Kidney (tissue), 14 donors: ENCODE results near the gene FPR1. TPM values are rescaled to one million over a fixed set of nuclear protein-coding genes. Genes with fewer than 3 reads are reported as not detected.

Experiments
- DNase-seq, 5 donors: peaks; one replicate each; pipeline ENCODE4 v3.0.0-alpha.2; 2013 to 2020
- FAIRE-seq: peaks from 2 replicates; lab custom pipeline; 2012; peaks lifted over from hg19 to GRCh38; lab: Jason Lieb, UNC
- H3K27ac ChIP-seq, 2 donors: one replicate each; pipeline ENCODE4 v1.7.0; 2013; ENCODE audit warnings: low read depth in 2 of 2, low read length in 2 of 2, inconsistent platforms in 1 of 2
- H3K27me3 ChIP-seq: one replicate; pipeline ENCODE4 v1.7.1; 2013; ENCODE audit warnings: low read length, inconsistent platforms; ENCODE audit not compliant: control insufficient read depth, insufficient read depth
- H3K36me3 ChIP-seq, 3 donors: one replicate each; pipeline versions ENCODE4 v1.7.0 to v1.7.1; 2013; ENCODE audit warnings: low read length in 3 of 3, control low read depth in 1 of 3, inconsistent platforms in 1 of 3; ENCODE audit not compliant: insufficient read depth in 3 of 3, control insufficient read depth in 2 of 3
- H3K4me1 ChIP-seq, 3 donors: one replicate each; pipeline versions ENCODE4 v1.7.0 to v1.7.1; 2013; ENCODE audit warnings: low read length in 3 of 3, inconsistent platforms in 1 of 3, low read depth in 1 of 3; ENCODE audit not compliant: control insufficient read depth in 2 of 3, insufficient read depth in 2 of 3
- H3K4me3 ChIP-seq, 3 donors: one replicate each; pipeline versions ENCODE4 v1.7.0 to v1.8.1; 2013; ENCODE audit warnings: low read length in 3 of 3, control low read depth in 1 of 3, inconsistent platforms in 1 of 3
- H3K9ac ChIP-seq, 3 donors: one replicate each; pipeline versions ENCODE4 v1.7.0 to v1.7.1; 2013; ENCODE audit warnings: low read length in 3 of 3, control low read depth in 1 of 3, inconsistent platforms in 1 of 3
- H3K9me3 ChIP-seq, 3 donors: one replicate each; pipeline versions ENCODE4 v1.7.0 to v1.7.1; 2013; ENCODE audit warnings: low read length in 3 of 3, control low read depth in 1 of 3, inconsistent platforms in 1 of 3; ENCODE audit not compliant: control insufficient read depth in 2 of 3, insufficient read depth in 1 of 3
- CTCF ChIP-seq: IDR thresholded peaks from 3 replicates; pipeline ENCODE4 v1.5.1; 2012; ENCODE audit warnings: mild to moderate bottlenecking, moderate library complexity, borderline replicate concordance; ENCODE audit not compliant: insufficient read depth; ENCODE audit errors: extremely low read depth
- intact Hi-C: fragments of 100-400 bp; cut with DNase I; formaldehyde crosslinking; loops from one replicate; pipeline ENCODE4 v1.11.1; 2022
- polyA plus RNA-seq: library from polyadenylated mRNA; stranded (reverse); fragments of 350-450 nt; fragmentation: Illumina TruSeq; extraction: RNeasy Lipid Tissue Mini Kit (QIAGEN cat#74804); gene quantifications from one replicate; pipeline ENCODE4 v1.2.3, GENCODE V29; 2014; ENCODE audit warnings: low read depth, low replicate concordance; ENCODE audit not compliant: insufficient read depth
- total RNA-seq: library from RNA; stranded (reverse); fragmentation: NEBNext Ultra II Directional; extraction: Animal tissue kit (Norgen Biotek cat#: 25700); gene quantifications from one replicate; pipeline ENCODE4 v1.2.1, GENCODE V29; 2021
- donor health status: control.
- donor health status: control.
- donor health status: control.
- donor health status: control.
- donor health status: control.
- donor health status: DM: yes; HTN: yes; CAD: no.
- donor health status: Normal renal cell carcinoma (clear cell type).

The FPR1 gene
- total and polyA plus RNA-seq, 2 donors from 2014 or later = 2.2 to 16.6 TPM

GRCh38 chr19:51783372-51783771, 31.7 kb upstream of the FPR1 start:
- H3K27me3 ChIP-seq = no peaks in the 10 kb centered on the region
- H3K4me1 ChIP-seq = no peaks in the 10 kb centered on the region
- H3K9ac ChIP-seq = no peak overlapping the region
- FAIRE-seq (no peak), DNase-seq (no peak)
- intact Hi-C loops = no loop called here
- no peak overlapping the region for H3K27ac ChIP-seq
- H3K4me3 ChIP-seq = no peak overlapping the region
- TF ChIP-seq CTCF = no peak
- H3K36me3 ChIP-seq = no peaks in the 10 kb centered on the region
- H3K9me3 ChIP-seq = no peaks in the 10 kb centered on the region

- FAIRE-seq (no peak), DNase-seq (no peak)
- Histone ChIP-seq H3K36me3 (no peaks in the 10 kb centered on the region), H3K9ac (no peak overlapping the region), H3K27me3 (no peaks in the 10 kb centered on the region), H3K4me1 (no peaks in the 10 kb centered on the region), H3K27ac (no peak overlapping the region), H3K9me3 (no peaks in the 10 kb centered on the region), H3K4me3 (no peak overlapping the region)
- no peak for TF ChIP-seq CTCF
- intact Hi-C loops = no loop called here
Measured at GRCh38 chr19:51781999-51782398, 30.3 kb upstream of the FPR1 start.

GRCh38 chr19:51780270-51780669, 28.6 kb upstream of the FPR1 start:
- Histone ChIP-seq H3K9ac (no peak overlapping the region), H3K4me1 (no peaks in the 10 kb centered on the region), H3K4me3 (no peak overlapping the region), H3K27me3 (no peaks in the 10 kb centered on the region), H3K36me3 (no peaks in the 10 kb centered on the region), H3K9me3 (no peaks in the 10 kb centered on the region), H3K27ac (no peak overlapping the region)
- intact Hi-C loops = no loop called here
- no peak for FAIRE-seq
- no peak for DNase-seq
- no peak for TF ChIP-seq CTCF

GRCh38 chr19:51779703-51780102, 28.0 kb upstream of the FPR1 start:
- no peak overlapping the region for H3K27ac ChIP-seq
- TF ChIP-seq CTCF = no peak
- DNase-seq (no peak), FAIRE-seq (no peak)
- no peak overlapping the region for H3K9ac ChIP-seq
- H3K4me1 ChIP-seq = no peaks in the 10 kb centered on the region
- H3K9me3 ChIP-seq = no peaks in the 10 kb centered on the region
- H3K27me3 ChIP-seq = no peaks in the 10 kb centered on the region
- intact Hi-C loops = no loop called here
- H3K4me3 ChIP-seq = no peak overlapping the region
- H3K36me3 ChIP-seq = no peaks in the 10 kb centered on the region
